Inflammatory macrophage treated with lipopolysaccharide for 4 hours (primary cell): Measurements from ENCODE around the gene OR2K2.
A peak's percentile ranks its signal among the peaks of the same experiment; 100 is the strongest.
"Not testable (repeated sequence)": the region's sequence is repeated elsewhere in the genome, so short reads cannot be mapped to it uniquely, and the experiment has no call there.

Source experiments
- DNase-seq: peaks from one replicate; pipeline ENCODE4 v3.0.0-alpha.2; 2020

The OR2K2 gene

GRCh38 chr9:111330124-111330523 lies at the start of gene OR2K2:
TSS of gene OR2K2 (minus strand) at chr9:111330224. CDS start at chr9:111328433, 1,791 bp downstream.
- DNase-seq: no peak

DNA sequence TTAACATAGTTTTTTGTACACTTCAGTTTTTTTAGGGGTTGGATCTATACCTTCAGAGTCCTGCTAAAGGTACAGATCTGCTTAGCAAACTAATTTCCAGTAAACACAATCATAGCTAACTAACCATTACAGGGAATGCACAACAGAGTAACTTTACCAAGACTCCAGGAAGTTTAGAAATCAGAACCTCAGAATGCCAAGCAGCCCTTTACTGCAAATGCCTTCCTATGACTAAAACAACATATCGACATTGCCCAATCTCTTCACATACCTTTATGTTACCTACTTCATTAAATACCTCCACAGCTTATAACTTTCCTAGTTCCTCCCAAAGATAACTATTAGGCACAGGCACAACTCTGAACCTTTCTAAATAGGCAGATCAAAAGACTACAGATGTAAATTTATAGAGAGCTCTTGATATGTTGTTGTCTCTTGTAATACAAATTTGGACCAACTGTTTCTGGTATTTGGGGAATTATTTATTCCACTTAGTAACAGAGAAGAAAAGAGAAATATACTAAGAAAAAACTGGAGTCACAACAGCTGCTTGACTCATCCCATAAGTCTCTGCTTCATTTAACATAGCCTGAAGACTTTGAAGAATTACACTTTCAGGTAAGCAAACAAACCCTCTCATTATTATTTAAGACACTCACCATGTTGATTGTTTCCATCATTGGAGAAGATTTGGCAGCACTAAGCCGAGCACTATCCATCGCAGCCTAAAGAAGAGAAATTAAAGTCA lies 46.0 kb upstream of the OR2K2 start:
- no peak for DNase-seq

DNA sequence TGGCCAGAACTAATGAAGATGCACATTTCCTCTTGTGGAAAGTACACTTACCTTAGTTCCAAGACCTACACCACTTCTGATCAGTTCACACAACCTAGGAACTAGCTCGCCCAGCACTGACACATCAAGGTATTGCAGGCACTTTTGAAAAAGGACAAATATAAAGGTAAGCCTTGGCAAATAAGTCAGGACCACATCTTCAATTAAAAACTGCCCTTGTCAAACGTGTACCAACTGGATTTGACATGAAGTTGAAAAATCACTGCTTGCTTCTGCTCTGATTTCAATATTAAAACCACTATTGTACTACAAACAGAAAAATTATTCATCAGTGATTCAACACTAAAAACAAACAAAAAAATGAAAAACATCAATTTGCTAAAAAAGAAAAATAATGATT lies 45.0 kb upstream of the OR2K2 start:
- DNase-seq: no peak

DNA sequence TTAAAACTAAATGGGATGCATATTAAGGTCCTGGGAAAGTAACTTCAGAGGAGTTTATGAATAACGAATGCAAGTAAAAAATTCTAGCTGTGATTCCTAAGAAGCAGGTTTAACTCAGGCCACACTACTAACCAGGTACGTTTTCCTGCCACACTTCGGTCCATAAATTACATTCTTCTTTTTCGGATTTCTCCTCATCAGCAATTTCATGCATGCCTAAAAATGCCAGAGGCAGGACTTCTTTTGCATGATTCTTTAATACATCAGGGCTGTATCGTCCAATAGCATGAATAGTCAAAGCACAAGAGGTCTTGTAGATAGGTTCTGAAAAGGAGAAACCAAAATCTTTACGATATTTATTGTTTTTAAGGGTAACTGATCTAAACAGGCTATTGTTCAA lies 42.3 kb upstream of the OR2K2 start:
- DNase-seq: no peak

GRCh38 chr9:111366978-111367377 lies 37.0 kb upstream of the OR2K2 start:
- no peak for DNase-seq

DNA sequence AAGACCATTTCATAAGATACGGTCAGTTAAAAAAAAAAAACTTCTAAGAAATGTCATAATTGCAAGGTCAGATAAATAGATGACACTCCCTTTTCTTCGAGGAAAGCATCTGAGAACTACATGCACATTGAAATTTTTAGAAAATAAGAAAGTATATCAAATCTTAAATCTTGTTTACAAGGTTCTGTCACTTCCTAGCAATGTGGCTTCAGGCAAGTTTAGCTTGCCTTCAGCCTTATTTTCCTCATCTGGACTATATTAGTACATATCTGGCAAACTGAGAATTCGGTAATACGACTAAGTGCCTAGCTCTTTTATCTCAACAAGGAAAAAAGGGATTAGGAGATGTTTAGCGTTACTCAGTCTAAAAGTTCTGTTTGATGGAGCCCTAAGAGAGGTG lies 32.5 kb upstream of the OR2K2 start:
- DNase-seq: no peak

DNA sequence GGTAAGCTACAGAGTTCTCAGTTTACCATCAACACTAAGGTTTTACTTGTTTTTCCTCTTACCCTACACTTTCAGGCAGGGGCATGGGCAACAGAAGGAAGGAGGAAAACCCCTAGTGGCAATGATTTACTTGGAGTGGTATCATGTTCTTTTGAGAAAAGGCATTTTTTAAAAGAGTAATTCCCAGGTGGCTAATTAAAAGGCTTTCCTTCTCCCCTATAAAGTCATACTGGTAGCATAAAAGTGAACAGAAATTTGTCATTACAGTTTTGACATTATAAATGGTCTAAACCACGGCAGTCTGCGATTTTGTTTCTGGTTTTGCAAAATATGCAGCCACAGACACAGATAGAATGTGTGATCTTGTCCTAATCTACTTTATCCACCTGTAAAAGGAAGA lies 30.9 kb upstream of the OR2K2 start:
- no peak for DNase-seq

- peak; percentile 3 for DNase-seq
Observed at GRCh38 chr9:111356481-111357244, 26.6 kb upstream of the OR2K2 start.

GRCh38 chr9:111352545-111352944 lies 22.5 kb upstream of the OR2K2 start:
- no peak for DNase-seq

- no peak for DNase-seq
Observed at GRCh38 chr9:111350556-111350955, 20.5 kb upstream of the OR2K2 start.

GRCh38 chr9:111349766-111350165 lies 19.7 kb upstream of the OR2K2 start:
- no peak for DNase-seq

DNA sequence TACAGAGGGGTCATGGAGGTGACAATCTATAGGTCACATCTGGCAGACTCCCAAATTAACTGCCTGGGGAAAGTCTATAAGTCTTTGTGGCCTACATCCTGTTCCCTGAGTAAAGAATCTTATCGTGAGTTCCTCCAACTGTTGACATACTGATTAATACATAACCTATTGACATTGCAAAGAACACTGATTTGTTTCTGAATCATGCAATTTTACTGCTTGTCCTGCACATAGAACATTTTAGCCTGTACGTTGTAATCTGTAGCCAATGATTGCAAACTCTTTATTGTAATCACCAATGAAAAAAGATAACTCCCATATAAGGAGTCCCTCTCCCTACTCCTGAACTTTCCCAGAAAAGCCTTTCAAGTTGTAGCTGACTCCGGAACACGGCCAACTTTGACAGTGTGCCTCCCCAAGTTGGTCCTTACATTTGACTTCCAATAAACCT lies 18.8 kb upstream of the OR2K2 start:
- DNase-seq: no peak

DNA sequence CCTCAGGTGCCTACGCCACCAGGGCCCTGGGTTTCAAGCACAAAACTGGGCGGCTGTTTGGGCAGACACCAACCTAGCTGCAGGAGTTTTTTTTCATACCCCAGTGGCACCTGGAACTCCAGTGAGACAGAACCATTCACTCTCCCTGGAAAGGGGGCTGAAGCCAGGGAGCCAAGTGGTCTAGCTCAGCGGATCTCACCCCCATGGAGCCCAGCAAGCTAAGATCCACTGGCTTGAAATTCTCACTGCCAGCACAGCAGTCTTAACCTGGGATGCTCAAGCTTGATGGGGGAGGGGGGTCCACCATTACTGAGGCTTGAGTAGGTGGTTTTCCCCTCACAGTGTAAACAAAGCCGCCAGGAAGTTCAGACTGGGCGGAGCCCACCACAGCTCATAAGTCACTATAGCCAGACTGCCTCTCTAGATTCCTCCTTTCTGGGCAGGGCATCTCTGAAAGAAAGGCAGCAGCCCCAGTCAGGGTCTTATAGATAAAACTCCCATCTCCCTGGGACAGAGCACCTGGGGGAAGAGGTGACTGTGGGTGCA lies 4.4 kb upstream of the OR2K2 start:
- DNase-seq: not testable (repeated sequence)

- no peak for DNase-seq
Observed at GRCh38 chr9:111320631-111321030, 9.4 kb downstream of the OR2K2 start.

GRCh38 chr9:111316796-111317195 lies 13.2 kb downstream of the OR2K2 start:
- DNase-seq: no peak

- DNase-seq: no peak
Observed at GRCh38 chr9:111305914-111306313, 24.1 kb downstream of the OR2K2 start.

DNA sequence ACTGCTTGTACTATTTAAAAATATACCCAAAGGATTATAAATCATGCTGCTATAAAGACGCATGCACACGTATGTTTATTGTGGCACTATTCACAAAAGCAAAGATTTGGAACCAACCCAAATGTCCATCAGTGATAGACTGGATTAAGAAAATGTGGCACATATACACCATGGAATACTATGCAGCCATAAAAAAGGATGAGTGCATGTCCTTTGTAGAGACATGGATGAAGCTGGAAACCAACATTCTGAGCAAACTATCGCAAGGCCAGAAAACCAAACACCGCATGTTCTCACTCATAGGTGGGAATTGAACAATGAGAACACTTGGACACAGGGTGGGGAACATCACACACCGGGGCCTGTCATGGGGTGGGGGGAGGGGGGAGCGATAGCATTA lies 26.0 kb downstream of the OR2K2 start:
- not testable (repeated sequence) for DNase-seq

- DNase-seq: peak; percentile 55
Observed at GRCh38 chr9:111301195-111301594, 28.8 kb downstream of the OR2K2 start.

- DNase-seq: no peak
Observed at GRCh38 chr9:111300140-111300735, 29.8 kb downstream of the OR2K2 start.

DNA sequence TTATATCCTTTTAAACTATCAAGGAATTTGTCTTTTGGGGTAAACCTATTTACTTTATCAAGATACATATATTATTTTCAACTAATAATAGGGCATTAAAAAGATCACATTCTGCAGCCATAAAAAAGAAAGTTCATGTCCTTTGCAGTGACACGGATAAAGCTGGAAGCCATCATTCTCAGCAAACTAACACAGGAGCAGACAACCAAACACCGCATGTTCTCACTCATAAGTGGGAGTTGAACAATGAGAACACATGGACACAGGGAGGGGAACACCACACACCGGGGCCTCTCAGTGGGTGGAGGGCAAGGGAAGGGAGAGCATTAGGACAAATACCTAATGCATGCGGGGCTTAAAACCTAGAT lies 30.4 kb downstream of the OR2K2 start:
- DNase-seq: not testable (repeated sequence)

GRCh38 chr9:111298731-111299598 lies 31.1 kb downstream of the OR2K2 start:
- DNase-seq: peak; percentile 64

GRCh38 chr9:111298111-111298510 lies 31.9 kb downstream of the OR2K2 start:
- DNase-seq: no peak
